T47D (cell line): Measurements from ENCODE around the gene MTCH2.
"Not testable (repeated sequence)": the region's sequence is repeated elsewhere in the genome, so short reads cannot be mapped to it uniquely, and the experiment has no call there.

Experiments
- DNase-seq, 2 experiments: peaks; one replicate each; pipeline versions ENCODE4 v3.0.0 to v3.0.0-alpha.2; 2011 to 2012; ENCODE audit warnings: low read depth in 1 of 2, low spot score in 1 of 2
- JUND ChIP-seq: IDR thresholded peaks from 2 replicates; pipeline ENCODE4 v1.6.1; 2012; ENCODE audit warnings: low read depth
- in situ Hi-C: cut with HindIII; loops from 2 replicates; pipeline ENCODE4 v1.10.0; 2016; ENCODE audit warnings: low sequenced_read_pairs, low pct_unique_long_range_greater_than_20kb

The MTCH2 gene

DNA sequence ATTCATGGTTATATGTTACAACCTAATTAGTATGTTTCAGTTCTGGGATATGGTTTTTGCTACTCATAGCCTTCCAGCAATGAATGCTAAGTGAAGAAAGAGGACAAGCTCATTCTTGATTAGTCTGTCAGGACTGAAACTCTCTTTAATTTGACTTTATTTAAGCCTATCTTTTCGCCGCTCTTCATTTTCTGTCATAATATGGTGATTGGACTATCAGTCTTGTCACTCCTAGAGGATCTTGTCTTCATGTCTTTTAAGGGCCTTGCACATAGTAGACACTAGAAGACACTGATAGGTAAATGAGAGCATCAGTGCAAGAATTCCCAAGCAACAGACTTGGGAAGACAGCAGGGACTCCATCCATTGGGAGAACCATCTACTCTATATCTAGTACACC lies 18.9 kb upstream of the MTCH2 start:
- no peak for DNase-seq
- TF ChIP-seq JUND: no peak
- in situ Hi-C loops: no loop called here

DNA sequence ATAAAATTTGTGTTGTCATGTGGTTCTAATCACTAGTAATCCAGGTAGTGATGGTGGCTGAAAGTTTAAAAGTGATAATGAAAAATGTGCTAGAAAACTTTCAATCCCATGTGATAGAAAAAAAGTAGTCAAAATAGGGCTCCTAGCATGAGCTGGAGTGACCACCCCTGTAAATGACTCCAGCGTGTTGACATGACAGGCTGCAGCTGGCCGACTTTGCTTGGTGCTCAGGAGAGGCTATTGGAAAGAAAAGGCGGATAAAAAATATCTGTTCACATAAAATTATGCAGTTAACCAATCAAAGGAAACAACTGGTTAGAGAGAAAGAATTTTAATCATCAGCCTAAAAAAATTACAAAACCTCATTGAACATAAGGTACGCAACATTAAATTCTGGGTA lies 16.9 kb upstream of the MTCH2 start:
- in situ Hi-C loops: no loop called here
- DNase-seq: no peak
- TF ChIP-seq JUND: no peak

DNA sequence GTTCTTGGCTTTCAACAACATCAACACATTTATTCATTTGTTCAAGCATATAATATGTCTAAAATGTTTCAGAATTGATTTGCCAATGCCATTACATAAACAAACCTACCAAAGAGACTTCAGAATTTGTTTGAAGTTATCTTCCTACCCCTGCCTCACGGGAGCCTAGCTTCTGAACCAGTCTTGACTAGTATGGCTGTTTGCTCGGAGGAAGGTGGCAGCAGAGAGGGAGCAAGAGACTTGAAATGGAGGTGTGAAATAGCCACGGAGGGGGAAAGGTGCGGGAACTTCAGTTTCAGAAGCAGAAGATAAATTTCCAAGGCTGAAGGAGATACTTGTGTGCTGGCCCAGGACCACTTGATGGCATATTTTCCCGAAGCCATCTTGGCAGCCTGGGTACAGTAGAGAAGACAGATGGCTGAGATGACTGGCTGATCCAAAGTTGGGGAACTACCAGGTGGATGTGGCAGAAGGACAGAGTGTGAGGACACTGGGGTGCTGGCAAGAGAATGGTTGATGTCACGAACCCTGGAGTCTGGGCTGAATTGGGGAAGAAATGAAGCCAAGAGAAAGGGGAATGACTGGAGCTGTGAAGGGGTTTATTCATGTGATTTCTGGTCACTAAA lies 14.0 kb upstream of the MTCH2 start:
- no peak for DNase-seq
- in situ Hi-C loops: no loop called here
- TF ChIP-seq JUND: no peak

DNA sequence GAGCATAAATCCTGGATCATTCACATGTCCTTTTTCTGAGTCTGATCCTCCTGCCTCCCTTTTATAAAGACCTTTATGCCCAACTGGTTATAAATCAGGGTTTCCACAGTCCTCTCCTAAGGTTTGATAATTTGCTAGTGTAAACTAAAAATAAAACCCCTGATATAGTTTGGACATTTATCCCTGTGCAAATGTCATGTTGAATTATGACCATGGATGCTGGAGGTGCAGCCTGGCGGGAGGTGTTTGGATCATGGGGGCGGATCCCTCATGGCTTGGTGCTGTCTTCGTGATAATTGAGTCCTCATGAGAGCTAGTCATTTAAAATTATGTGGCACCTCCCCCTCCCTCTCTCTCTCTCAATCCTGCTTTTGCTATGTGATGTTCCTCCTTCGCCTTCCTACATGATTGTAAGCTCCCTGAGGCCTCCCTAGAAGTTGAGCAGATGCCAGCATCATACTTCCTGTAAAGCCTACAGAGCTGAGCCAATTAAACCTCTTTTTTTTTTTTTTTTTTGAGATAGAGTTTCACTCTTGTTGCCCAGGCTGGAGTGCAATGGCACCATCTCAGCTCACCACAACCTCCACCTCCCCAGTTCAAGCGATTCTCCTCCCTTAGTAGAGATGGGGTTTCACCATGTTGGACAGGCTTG lies 9.6 kb upstream of the MTCH2 start:
- in situ Hi-C loops: no loop called here
- TF ChIP-seq JUND: no peak
- DNase-seq: no peak

DNA sequence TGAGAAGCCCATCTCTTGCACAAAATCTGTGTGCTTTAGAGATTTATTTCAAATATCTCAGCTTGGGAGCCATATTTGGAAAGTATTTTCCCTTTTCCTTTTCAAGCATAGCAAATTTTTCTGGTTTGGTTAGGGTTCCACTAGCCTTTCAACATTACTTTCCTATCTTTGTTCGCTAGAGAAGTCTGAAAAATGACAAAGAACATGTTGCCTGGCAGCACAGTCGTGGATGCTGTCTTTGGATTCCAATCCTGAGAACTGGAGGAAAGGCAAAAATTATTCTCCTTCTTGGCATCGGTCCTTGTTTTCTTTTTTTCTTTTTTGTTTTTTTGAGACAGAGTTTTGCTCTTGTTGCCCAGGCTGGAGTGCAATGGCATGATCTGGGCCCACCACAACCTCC lies 6.9 kb upstream of the MTCH2 start:
- no peak for TF ChIP-seq JUND
- DNase-seq: no peak
- in situ Hi-C loops: no loop called here

DNA sequence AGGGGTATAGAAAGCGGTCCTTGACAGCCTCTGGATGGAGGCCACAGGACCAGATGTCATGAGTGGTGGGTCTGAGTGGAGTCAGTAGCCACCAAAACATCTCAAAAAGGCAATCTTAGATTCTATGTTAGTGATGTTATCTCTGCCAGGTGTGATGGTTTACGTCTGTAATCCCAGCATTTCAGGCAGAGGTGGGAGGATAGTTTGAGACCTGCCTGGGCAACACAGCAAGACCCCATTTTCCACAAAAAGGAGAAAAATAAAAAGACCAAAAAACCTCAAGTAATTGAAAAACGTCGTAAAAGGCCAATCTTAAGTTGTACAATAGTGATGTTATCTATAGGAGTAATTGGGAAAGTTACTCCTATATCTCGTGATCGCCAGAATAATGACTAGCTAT lies 3.7 kb upstream of the MTCH2 start:
- in situ Hi-C loops: no loop called here
- no peak for TF ChIP-seq JUND
- DNase-seq: no peak

DNA sequence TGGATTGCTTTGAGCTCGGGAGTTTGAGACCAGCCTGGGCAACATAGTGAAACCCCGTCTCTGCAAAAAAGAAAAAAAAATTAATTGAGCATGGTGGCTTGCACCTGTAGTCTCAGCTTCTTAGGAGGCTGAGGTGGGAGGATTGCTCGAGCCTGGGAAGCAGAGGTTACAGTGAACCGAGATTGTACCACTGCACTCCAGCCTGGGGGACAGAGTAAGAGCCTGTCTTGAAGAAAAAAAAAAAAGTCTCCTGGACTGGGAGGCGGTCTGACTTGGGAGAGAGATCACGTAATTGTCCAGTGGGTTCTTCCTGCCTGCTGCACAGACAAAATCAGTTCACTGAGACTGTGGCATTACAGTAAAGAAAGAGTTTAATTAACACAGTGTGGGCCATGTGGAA lies 3.1 kb upstream of the MTCH2 start:
- in situ Hi-C loops: no loop called here
- DNase-seq: no peak
- TF ChIP-seq JUND: no peak

DNA sequence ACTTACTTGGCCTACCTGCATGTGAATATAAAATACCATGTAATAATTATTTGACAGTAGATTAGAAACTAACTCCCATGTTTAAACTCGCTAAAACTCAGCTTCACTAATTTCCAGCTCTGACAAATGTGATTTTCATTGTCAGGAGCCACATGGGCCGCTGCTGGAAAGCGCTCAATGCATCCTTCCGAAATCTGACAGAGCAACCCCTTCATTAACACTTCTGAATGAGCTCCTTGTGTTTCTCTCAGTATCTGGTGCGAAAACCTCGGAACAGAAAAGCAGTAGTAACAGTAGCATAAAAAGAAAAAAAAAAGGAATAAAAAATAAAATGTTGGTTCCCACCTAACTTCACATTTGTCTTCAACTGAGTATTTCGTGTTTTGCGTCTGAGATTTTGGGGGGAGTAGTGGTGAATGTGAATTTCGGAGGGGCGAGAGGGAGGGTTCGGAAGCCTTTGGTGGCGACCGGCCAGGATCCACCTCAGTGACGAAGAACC lies 710 bp downstream of the MTCH2 start:
- in situ Hi-C loops: no loop called here
- peak in 1 of 2 experiments; percentile 16 for DNase-seq
- no peak for TF ChIP-seq JUND

DNA sequence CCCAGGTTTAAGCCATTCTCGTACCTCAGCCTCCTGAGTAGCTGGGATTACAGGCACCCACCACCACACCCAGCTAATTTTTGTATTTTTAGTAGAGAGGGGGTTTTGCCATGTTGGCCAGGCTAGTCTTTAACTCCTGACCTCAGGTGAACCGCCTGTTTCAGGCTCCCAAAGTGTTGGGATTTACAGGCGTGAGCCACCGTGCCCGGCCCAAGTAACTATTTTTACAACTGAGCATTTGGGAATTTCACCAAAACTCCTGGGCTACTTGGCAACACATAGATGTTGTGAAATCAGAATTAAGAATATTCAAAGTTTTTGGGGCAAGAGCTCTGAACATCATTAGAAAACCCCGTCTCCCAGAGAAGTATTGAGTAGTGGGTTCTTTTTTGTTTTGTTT lies 1.9 kb downstream of the MTCH2 start:
- DNase-seq, in situ Hi-C loops: not testable (repeated sequence)

DNA sequence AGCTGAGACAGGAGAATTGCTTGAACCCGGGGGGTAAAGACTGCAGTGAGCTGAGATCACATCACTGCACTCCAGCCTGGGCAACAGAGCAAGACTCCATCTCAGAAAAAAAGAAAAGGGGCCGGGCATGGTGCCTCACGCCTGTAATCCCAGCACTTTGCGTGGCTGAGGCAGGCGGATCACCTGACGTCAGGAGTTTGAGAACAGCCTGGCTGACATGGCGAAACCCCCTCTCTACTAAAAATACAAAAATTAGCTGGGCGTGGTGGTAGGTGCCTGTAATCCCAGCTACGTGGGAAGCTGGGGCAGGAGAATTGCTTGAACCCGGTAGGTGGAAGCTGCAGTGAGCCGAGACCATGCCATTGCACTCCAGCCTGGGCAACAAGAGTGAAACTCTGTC lies 6.0 kb downstream of the MTCH2 start:
- in situ Hi-C loops: not testable (repeated sequence)

DNA sequence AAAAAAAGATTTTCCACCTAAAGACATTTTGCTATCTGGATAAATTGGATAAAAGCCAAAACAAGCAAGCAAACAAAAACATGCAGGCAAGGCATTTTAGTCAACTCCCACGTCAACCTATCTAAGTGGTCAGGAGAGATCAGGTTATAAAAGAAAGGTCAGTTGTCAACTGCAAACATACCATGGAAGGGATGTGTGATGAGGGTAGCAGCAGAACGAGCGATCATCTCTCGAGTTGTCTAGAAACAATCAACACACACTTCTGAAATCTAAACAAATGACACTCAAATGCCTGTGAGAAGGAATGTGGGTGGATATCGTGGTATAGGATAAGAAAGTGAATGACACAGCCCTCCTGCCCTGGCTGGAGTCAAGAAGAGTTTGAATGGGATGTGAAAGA lies 10.9 kb downstream of the MTCH2 start:
- no peak for DNase-seq
- no peak for TF ChIP-seq JUND
- in situ Hi-C loops: no loop called here

More for the DNA sequence above, 6.0 kb downstream of the MTCH2 start:
- DNase-seq: not testable (repeated sequence)

DNA sequence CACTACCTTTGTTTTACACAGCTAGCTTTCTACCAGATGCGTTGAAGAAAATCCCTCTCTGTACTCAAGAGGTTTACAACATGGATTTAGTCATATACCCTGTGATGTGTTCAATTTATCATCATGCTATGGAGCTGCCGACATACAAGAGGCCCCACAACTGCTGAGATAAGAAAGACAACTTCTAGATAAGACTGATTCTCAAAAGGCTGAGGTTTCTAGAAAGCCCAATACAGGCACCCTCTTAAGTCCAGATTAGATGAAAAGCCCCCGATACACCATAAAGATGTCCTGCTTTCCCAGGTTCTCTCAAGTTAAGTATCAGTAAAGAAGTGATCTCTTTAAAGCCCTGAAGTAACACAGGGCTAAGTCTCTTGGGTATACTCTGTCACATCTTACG lies 14.3 kb downstream of the MTCH2 start:
- TF ChIP-seq JUND: no peak
- no peak for DNase-seq
- in situ Hi-C loops: no loop called here

DNA sequence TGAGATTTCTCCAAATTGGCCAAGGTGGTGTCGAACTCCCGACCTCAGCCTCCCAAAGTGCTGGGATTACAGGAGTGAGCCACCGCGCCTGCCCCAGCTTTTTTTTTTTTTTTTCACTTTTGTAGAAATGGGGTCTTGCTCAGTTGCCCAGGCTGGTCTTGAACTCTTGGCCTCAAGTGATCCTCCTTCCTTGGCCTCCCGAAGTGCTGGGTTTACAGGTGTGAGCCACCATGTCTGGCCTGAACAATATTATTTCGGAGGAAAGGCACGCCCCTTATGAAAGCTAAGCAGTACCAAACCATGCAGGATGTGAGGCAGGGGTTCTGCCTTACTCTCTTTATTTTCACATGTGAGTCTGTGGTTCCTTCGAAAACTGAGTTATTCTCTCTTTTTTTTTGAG lies 16.1 kb downstream of the MTCH2 start:
- no peak for DNase-seq
- in situ Hi-C loops: no loop called here
- no peak for TF ChIP-seq JUND
